Smooth muscle cell (in vitro differentiated cells): Measurements from ENCODE around the gene BCAR1. TPM values are rescaled to one million over a fixed set of nuclear protein-coding genes. Genes with fewer than 3 reads are reported as not detected.

Source experiments
- DNase-seq: peaks from one replicate; lab custom pipeline; 2025; ENCODE audit not compliant: unreplicated experiment; lab: John Stamatoyannopoulos, UW
- H2AFZ ChIP-seq: fragments of 200-600 bp; sonication (generic); 2 replicates; pipeline ENCODE4 v1.6.0; 2016; ENCODE audit warnings: antibody characterized with exemption, low read depth, mild to moderate bottlenecking
- H3F3A ChIP-seq: fragments of 200-600 bp; sonication (generic); 2 replicates; pipeline ENCODE4 v1.6.0; 2017; ENCODE audit warnings: antibody characterized with exemption, low read depth
- H3K27ac ChIP-seq: fragments of 200-600 bp; sonication (generic); 2 replicates; pipeline ENCODE4 v1.5.1; 2016; ENCODE audit warnings: low read depth, mild to moderate bottlenecking
- H3K27me3 ChIP-seq: fragments of 200-600 bp; sonication (generic); 2 replicates; pipeline ENCODE4 v1.6.1; 2016; ENCODE audit warnings: low read depth, mild to moderate bottlenecking
- H3K36me3 ChIP-seq: fragments of 200-600 bp; sonication (generic); 2 replicates; pipeline ENCODE4 v1.5.1; 2016; ENCODE audit warnings: low read depth
- H3K4me1 ChIP-seq: fragments of 200-600 bp; sonication (generic); 2 replicates; pipeline ENCODE4 v1.5.1; 2016; ENCODE audit warnings: low read depth
- H3K4me2 ChIP-seq: fragments of 200-600 bp; sonication (generic); 2 replicates; pipeline ENCODE4 v1.6.0; 2016; ENCODE audit warnings: mild to moderate bottlenecking
- H3K4me3 ChIP-seq: fragments of 200-600 bp; sonication (generic); 2 replicates; pipeline ENCODE4 v1.5.1; 2016; ENCODE audit warnings: mild to moderate bottlenecking
- H3K79me2 ChIP-seq: fragments of 200-600 bp; sonication (generic); 2 replicates; pipeline ENCODE4 v1.6.0; 2016; ENCODE audit warnings: low read depth, mild to moderate bottlenecking
- H3K9ac ChIP-seq: fragments of 200-600 bp; sonication (generic); 2 replicates; pipeline ENCODE4 v1.6.0; 2016; ENCODE audit warnings: low read depth
- H3K9me3 ChIP-seq: fragments of 200-600 bp; sonication (generic); replicated peaks from 2 replicates; pipeline ENCODE4 v1.5.1; 2016; ENCODE audit warnings: low read depth
- H4K20me1 ChIP-seq: fragments of 200-600 bp; sonication (generic); 2 replicates; pipeline ENCODE4 v1.6.0; 2016; ENCODE audit warnings: low read depth
- CTCF ChIP-seq: fragments of 200-600 bp; sonication (generic); IDR thresholded peaks from 2 replicates; pipeline ENCODE4 v1.5.1; 2017; ENCODE audit warnings: borderline replicate concordance, mild to moderate bottlenecking, antibody characterized with exemption; ENCODE audit not compliant: insufficient read depth, poor library complexity, severe bottlenecking
- WGBS: methylation state at CpG from one replicate; pipeline ENCODE4 v1.1.7; 2016; ENCODE audit warnings: low lambda C conversion rate; 5-methylcytosine and 5-hydroxymethylcytosine counted together
- polyA plus RNA-seq: library from polyadenylated mRNA; unstranded; fragments of >200 nt; fragmentation: Nextera tagmentation; extraction: Ambion mirVana; gene quantifications from 2 replicates; pipeline ENCODE4 v1.2.1, GENCODE V29; 2016
- total RNA-seq: library from RNA; depleted of rRNA; stranded (reverse); fragments of >200 nt; gene quantifications from 2 replicates; pipeline ENCODE4 v1.2.3, GENCODE V29; 2014

Gene BCAR1
- total and polyA plus RNA-seq, 2 experiments from 2014 or later = 49.4 to 117 TPM

GRCh38 chr16:75249441-75249840 lies 2.0 kb downstream of the BCAR1 start:
- Histone ChIP-seq H3K27me3 (no peaks in the 10 kb centered on the region), H3F3A (peaks cover 29% of the 10 kb centered on the region), H2AFZ (no peak overlapping the region), H3K79me2 (peaks cover 75% of the 10 kb centered on the region), H3K4me2 (peak overlapping the region; percentile 99), H3K27ac (peak overlapping the region; percentile 100), H4K20me1 (peaks cover 61% of the 10 kb centered on the region), H3K36me3 (no peaks in the 10 kb centered on the region), H3K9me3 (no peaks in the 10 kb centered on the region), H3K4me3 (peak overlapping the region; percentile 95), H3K4me1 (peaks cover 57% of the 10 kb centered on the region), H3K9ac (peak overlapping the region; percentile 98)
- TF ChIP-seq CTCF = no peak
- 64% methylated on average over 5 of the region's 5 CpGs for WGBS
- DNase-seq = no peak

- Histone ChIP-seq H3K9me3 (no peaks in the 10 kb centered on the region), H3K27me3 (no peaks in the 10 kb centered on the region), H3K4me3 (peak overlapping the region; percentile 95), H3F3A (peaks cover 25% of the 10 kb centered on the region), H4K20me1 (peaks cover 54% of the 10 kb centered on the region), H3K9ac (peak overlapping the region; percentile 98), H3K36me3 (no peaks in the 10 kb centered on the region), H2AFZ (no peak overlapping the region), H3K79me2 (peaks cover 82% of the 10 kb centered on the region), H3K27ac (peak overlapping the region; percentile 100), H3K4me2 (peak overlapping the region; percentile 99), H3K4me1 (peaks cover 64% of the 10 kb centered on the region)
- no peak for TF ChIP-seq CTCF
- DNase-seq = no peak
- 76% methylated on average over 17 of the region's 17 CpGs for WGBS
Observed at GRCh38 chr16:75248536-75249380, 2.7 kb downstream of the BCAR1 start.

GRCh38 chr16:75248142-75248535 lies 3.3 kb downstream of the BCAR1 start:
- Histone ChIP-seq H3K9me3 (no peaks in the 10 kb centered on the region), H3K9ac (peak overlapping the region; percentile 98), H3K27me3 (no peaks in the 10 kb centered on the region), H4K20me1 (peaks cover 48% of the 10 kb centered on the region), H2AFZ (no peak overlapping the region), H3K36me3 (no peaks in the 10 kb centered on the region), H3K27ac (peak overlapping the region; percentile 100), H3K4me3 (no peak overlapping the region), H3F3A (peaks cover 21% of the 10 kb centered on the region), H3K4me2 (peak overlapping the region; percentile 99), H3K4me1 (peaks cover 60% of the 10 kb centered on the region), H3K79me2 (peaks cover 86% of the 10 kb centered on the region)
- TF ChIP-seq CTCF = no peak
- DNase-seq = no peak
- WGBS = 53% methylated on average over 13 of the region's 13 CpGs
